ENCODE results near the gene RREB1. TPM values are rescaled to one million over a fixed set of nuclear protein-coding genes. Genes with fewer than 3 reads are reported as not detected.

RREB1 gene
- total RNA-seq, 4 donors from 2014 or later: 40.8 to 68.6 (median 54.4) TPM

- TF ChIP-seq POLR2A (IDR thresholded peaks at IDR 0.05): no peak
- 29 to 36% methylated on average over 3 of the region's 3 CpGs for WGBS, 2 donors
- no peak for DNase-seq (ENCODE audit: low spot score in 2 of 2)
- H3K4me3 ChIP-seq (ENCODE audit: low read depth, poor library complexity, severe bottlenecking): no peak overlapping the region
- intact Hi-C loops (cut with DNase I; ENCODE audit: low total_unique reads): no loop called here
These were observed 20.7 kb upstream of the RREB1 start for GRCh38 chr6:7087066-7087465.

GRCh38 chr6:7087491-7087979, 20.2 kb upstream of the RREB1 start:
- WGBS, 2 donors: 75 to 86% methylated on average over 7 of the region's 7 CpGs
- H3K4me3 ChIP-seq (ENCODE audit: low read depth, poor library complexity, severe bottlenecking): no peak overlapping the region
- intact Hi-C loops (cut with DNase I; ENCODE audit: low total_unique reads): no loop called here
- TF ChIP-seq, protein P1, sequence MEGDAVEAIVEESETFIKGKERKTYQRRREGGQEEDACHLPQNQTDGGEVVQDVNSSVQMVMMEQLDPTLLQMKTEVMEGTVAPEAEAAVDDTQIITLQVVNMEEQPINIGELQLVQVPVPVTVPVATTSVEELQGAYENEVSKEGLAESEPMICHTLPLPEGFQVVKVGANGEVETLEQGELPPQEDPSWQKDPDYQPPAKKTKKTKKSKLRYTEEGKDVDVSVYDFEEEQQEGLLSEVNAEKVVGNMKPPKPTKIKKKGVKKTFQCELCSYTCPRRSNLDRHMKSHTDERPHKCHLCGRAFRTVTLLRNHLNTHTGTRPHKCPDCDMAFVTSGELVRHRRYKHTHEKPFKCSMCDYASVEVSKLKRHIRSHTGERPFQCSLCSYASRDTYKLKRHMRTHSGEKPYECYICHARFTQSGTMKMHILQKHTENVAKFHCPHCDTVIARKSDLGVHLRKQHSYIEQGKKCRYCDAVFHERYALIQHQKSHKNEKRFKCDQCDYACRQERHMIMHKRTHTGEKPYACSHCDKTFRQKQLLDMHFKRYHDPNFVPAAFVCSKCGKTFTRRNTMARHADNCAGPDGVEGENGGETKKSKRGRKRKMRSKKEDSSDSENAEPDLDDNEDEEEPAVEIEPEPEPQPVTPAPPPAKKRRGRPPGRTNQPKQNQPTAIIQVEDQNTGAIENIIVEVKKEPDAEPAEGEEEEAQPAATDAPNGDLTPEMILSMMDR (IDR thresholded peaks at IDR 0.05): no peak
- TF ChIP-seq POLR2A (IDR thresholded peaks at IDR 0.05): no peak
- DNase-seq (ENCODE audit: low spot score in 2 of 2): no peak

DNA sequence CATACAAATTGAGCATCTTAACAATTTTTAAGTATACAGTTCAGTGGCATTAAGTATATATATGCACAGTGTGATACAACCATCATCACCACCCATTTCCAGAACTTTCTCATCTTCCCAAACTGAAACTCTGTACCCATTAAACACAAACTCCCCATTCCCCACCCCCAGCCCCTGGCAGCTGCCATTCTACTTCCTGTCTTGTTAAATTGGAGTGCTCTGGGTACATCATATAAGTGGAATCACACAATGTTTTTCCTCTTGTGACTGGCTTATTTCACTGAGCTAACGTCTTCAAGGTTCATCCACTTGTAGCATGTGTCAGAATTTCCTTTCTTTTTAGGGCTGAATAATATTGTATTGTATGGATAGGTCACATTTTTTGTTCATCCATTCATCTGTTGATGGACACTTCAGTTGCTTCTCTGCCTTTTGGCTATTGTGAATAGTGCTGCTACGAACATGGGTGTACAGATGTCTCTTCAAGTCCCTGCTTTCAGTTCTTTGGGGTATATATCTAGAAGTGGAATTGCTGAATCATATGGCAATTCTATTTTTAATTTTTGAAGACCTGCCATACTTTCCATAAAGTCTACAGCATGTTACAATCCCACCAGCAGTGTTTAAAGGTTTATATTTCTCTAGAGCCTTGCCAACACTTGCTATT, 19.6 kb upstream of the RREB1 start:
- 79% methylated on average over 2 of the region's 2 CpGs for WGBS, 2 donors
- DNase-seq (ENCODE audit: low spot score in 2 of 2): no peak
- intact Hi-C loops (cut with DNase I; ENCODE audit: low total_unique reads): no loop called here
- H3K4me3 ChIP-seq (ENCODE audit: low read depth, poor library complexity, severe bottlenecking): no peak overlapping the region
- no peak for TF ChIP-seq POLR2A (IDR thresholded peaks at IDR 0.05)
- TF ChIP-seq, protein P1 (IDR thresholded peaks at IDR 0.05): no peak

DNA sequence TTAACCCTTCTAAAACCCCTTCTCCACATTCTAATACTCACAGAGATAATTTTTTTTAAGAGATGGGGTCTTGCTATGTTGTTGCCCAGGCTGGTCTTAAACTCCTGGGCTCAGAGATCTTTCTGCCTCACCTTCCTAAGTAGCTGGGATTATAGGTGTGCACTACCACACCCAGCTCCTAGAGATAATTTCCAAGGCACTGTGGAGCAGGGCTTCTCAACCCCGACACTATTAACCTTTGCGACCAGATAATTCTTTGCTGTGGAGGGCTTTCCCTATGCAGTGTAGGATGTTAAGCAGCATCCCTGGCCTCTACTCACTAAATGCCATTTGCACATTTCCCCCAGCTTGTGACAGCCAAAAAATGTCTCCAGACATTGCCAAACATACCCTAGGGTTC, 8.8 kb upstream of the RREB1 start:
- intact Hi-C loops (cut with DNase I; ENCODE audit: low total_unique reads): no loop called here
- no peak for DNase-seq (ENCODE audit: low spot score in 2 of 2)
- WGBS, 2 donors: 97 to 100% methylated on average over 2 of the region's 2 CpGs
- no peak for TF ChIP-seq POLR2A (IDR thresholded peaks at IDR 0.05)
- TF ChIP-seq, protein P1 (IDR thresholded peaks at IDR 0.05): no peak
- no peak overlapping the region for H3K4me3 ChIP-seq (ENCODE audit: low read depth, poor library complexity, severe bottlenecking)

GRCh38 chr6:7100072-7100752, 7.5 kb upstream of the RREB1 start:
- WGBS, 2 donors: 71 to 74% methylated on average over 3 of the region's 3 CpGs
- DNase-seq (ENCODE audit: low spot score in 2 of 2): no peak
- no peak overlapping the region for H3K4me3 ChIP-seq (ENCODE audit: low read depth, poor library complexity, severe bottlenecking)
- TF ChIP-seq POLR2A (IDR thresholded peaks at IDR 0.05): no peak
- TF ChIP-seq, protein P1 (IDR thresholded peaks at IDR 0.05): no peak
- intact Hi-C loops (cut with DNase I; ENCODE audit: low total_unique reads): no loop called here

DNA sequence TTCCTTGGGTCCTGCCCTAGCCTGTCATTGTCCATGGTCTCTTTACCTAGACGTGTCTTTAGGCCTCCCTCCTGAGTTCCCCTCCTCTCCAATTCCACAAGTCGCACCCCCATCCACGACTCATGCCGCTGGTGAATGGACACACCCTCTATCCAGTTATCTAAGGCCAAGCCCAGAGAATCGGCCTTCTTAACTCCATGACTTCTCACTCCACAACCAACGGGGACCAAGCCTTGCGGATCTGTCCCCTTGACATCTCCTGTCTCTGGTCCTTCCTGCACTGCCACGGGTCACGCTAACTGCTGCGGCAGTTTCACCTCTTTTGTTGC, 7.0 kb upstream of the RREB1 start:
- WGBS, 2 donors: 86 to 95% methylated on average over 10 of the region's 10 CpGs
- H3K4me3 ChIP-seq (ENCODE audit: low read depth, poor library complexity, severe bottlenecking): no peak overlapping the region
- TF ChIP-seq, protein P1 (IDR thresholded peaks at IDR 0.05): no peak
- no peak for TF ChIP-seq POLR2A (IDR thresholded peaks at IDR 0.05)
- DNase-seq (ENCODE audit: low spot score in 2 of 2): no peak
- intact Hi-C loops (cut with DNase I; ENCODE audit: low total_unique reads): no loop called here

Measured in lower leg skin (tissue), 4 donors.